ENCODE data around the gene CCDC9B. TPM values are rescaled to one million over a fixed set of nuclear protein-coding genes. Genes with fewer than 3 reads are reported as not detected.

The CCDC9B gene
- total and polyA plus RNA-seq, 2 donors (not counting 1 experiment from before 2014, with no cell fraction given): 2.0 to 38.0 TPM

GRCh38 chr15:40331026-40331425 is 9.7 kb downstream of the CCDC9B start:
- DNase-seq (ENCODE audit: low read depth in 2 of 2): no peak
- H3K4me1 ChIP-seq (ENCODE audit: control insufficient read depth, extremely low read depth, insufficient read depth, low read length): peaks cover 8% of the 10 kb centered on the region
- no peaks in the 10 kb centered on the region for H4K20me1 ChIP-seq (ENCODE audit: control insufficient read depth, extremely low read depth, insufficient read depth, low read length)
- H3K27me3 ChIP-seq (ENCODE audit: control insufficient read depth, insufficient read depth, low read length): no peaks in the 10 kb centered on the region
- no peak overlapping the region for H3K4me2 ChIP-seq (ENCODE audit: extremely low read depth, insufficient read depth, low read length)
- H3K36me3 ChIP-seq (ENCODE audit: control insufficient read depth, insufficient read depth, low read length): peaks cover 14% of the 10 kb centered on the region
- no peak overlapping the region for H3K27ac ChIP-seq (ENCODE audit: insufficient read depth, low read length)
- no peak overlapping the region for H3K4me3 ChIP-seq (replicated peaks in 1 of 4; ENCODE audit: control extremely low read depth in 1 of 4, insufficient read depth in 1 of 4, low read depth in 3 of 4, low read length in 4 of 4)
- H3K9me3 ChIP-seq (ENCODE audit: control insufficient read depth, insufficient read depth, low read depth, low read length): no peaks in the 10 kb centered on the region
- H2AFZ ChIP-seq (ENCODE audit: low read length): no peak overlapping the region
- no peak overlapping the region for H3K9ac ChIP-seq (ENCODE audit: insufficient read depth, low read length)
- TF ChIP-seq EZH2 (IDR thresholded peaks at IDR 0.05; ENCODE audit: low read length, missing control alignments): no peak
- no peaks in the 10 kb centered on the region for H3K79me2 ChIP-seq (ENCODE audit: control insufficient read depth, insufficient read depth, low read length)

- Histone ChIP-seq H3K79me2 (ENCODE audit: control insufficient read depth, insufficient read depth, low read length) (no peaks in the 10 kb centered on the region), H3K9me3 (ENCODE audit: control insufficient read depth, insufficient read depth, low read depth, low read length) (no peaks in the 10 kb centered on the region), H3K36me3 (ENCODE audit: control insufficient read depth, insufficient read depth, low read length) (peaks cover 9% of the 10 kb centered on the region), H3K4me1 (ENCODE audit: control insufficient read depth, extremely low read depth, insufficient read depth, low read length) (peaks cover 8% of the 10 kb centered on the region), H3K27me3 (ENCODE audit: control insufficient read depth, insufficient read depth, low read length) (no peaks in the 10 kb centered on the region), H3K27ac (ENCODE audit: insufficient read depth, low read length) (no peak overlapping the region), H4K20me1 (ENCODE audit: control insufficient read depth, extremely low read depth, insufficient read depth, low read length) (no peaks in the 10 kb centered on the region), H3K9ac (ENCODE audit: insufficient read depth, low read length) (no peak overlapping the region), H3K4me2 (ENCODE audit: extremely low read depth, insufficient read depth, low read length) (no peak overlapping the region), H2AFZ (ENCODE audit: low read length) (no peak overlapping the region), H3K4me3 (replicated peaks in 1 of 4; ENCODE audit: control extremely low read depth in 1 of 4, insufficient read depth in 1 of 4, low read depth in 3 of 4, low read length in 4 of 4) (no peak overlapping the region)
- peak; percentile 63 to 90 for DNase-seq (ENCODE audit: low read depth in 2 of 2)
- TF ChIP-seq EZH2 (IDR thresholded peaks at IDR 0.05; ENCODE audit: low read length, missing control alignments) (no peak), CTCF (conservative IDR thresholded peaks at IDR 0.05 in 1 of 2, IDR thresholded peaks at IDR 0.05 in 1 of 2; ENCODE audit: low read depth in 1 of 2, low read length in 2 of 2) (no peak)
Measured at GRCh38 chr15:40330368-40330836, 10.3 kb downstream of the CCDC9B start.

GRCh38 chr15:40329804-40330203 is 10.9 kb downstream of the CCDC9B start:
- no peak overlapping the region for H3K9ac ChIP-seq (ENCODE audit: insufficient read depth, low read length)
- H4K20me1 ChIP-seq (ENCODE audit: control insufficient read depth, extremely low read depth, insufficient read depth, low read length): no peaks in the 10 kb centered on the region
- no peak overlapping the region for H3K27ac ChIP-seq (ENCODE audit: insufficient read depth, low read length)
- no peak for TF ChIP-seq EZH2 (IDR thresholded peaks at IDR 0.05; ENCODE audit: low read length, missing control alignments)
- TF ChIP-seq CTCF (conservative IDR thresholded peaks at IDR 0.05 in 1 of 2, IDR thresholded peaks at IDR 0.05 in 1 of 2; ENCODE audit: low read depth in 1 of 2, low read length in 2 of 2): no peak
- no peak for DNase-seq (ENCODE audit: low read depth in 2 of 2)
- H3K4me3 ChIP-seq (replicated peaks in 1 of 4; ENCODE audit: control extremely low read depth in 1 of 4, insufficient read depth in 1 of 4, low read depth in 3 of 4, low read length in 4 of 4): no peak overlapping the region
- H3K4me2 ChIP-seq (ENCODE audit: extremely low read depth, insufficient read depth, low read length): no peak overlapping the region
- H3K9me3 ChIP-seq (ENCODE audit: control insufficient read depth, insufficient read depth, low read depth, low read length): no peaks in the 10 kb centered on the region
- no peaks in the 10 kb centered on the region for H3K27me3 ChIP-seq (ENCODE audit: control insufficient read depth, insufficient read depth, low read length)
- H3K4me1 ChIP-seq (ENCODE audit: control insufficient read depth, extremely low read depth, insufficient read depth, low read length): peaks cover 12% of the 10 kb centered on the region
- H3K79me2 ChIP-seq (ENCODE audit: control insufficient read depth, insufficient read depth, low read length): peaks cover 2% of the 10 kb centered on the region
- no peak overlapping the region for H2AFZ ChIP-seq (ENCODE audit: low read length)
- peaks cover 3% of the 10 kb centered on the region for H3K36me3 ChIP-seq (ENCODE audit: control insufficient read depth, insufficient read depth, low read length)
